K562 (cell line): Measurements from ENCODE around the gene TFE3. TPM values are rescaled to one million over a fixed set of nuclear protein-coding genes. Genes with fewer than 3 reads are reported as not detected.

ENCODE experiments used
- ADNP ChIP-seq: fragments of 200-800 bp; sonication (Bioruptor generic); IDR thresholded peaks from 2 replicates; pipeline ENCODE4 v1.6.1; 2016; ENCODE audit warnings: missing genetic modification characterization, missing compliant biosample characterization
- ARHGAP35 ChIP-seq: fragments of 450-650 bp; IDR thresholded peaks from 2 replicates; pipeline ENCODE4 v1.6.1; 2018; ENCODE audit not compliant: partially characterized antibody
- ATF7 ChIP-seq: fragments of 450-650 bp; IDR thresholded peaks from 2 replicates; pipeline ENCODE4 v1.7.1; 2014; ENCODE audit warnings: mild to moderate bottlenecking, moderate library complexity
- CCAR2 ChIP-seq: fragments of 200-400 bp; formaldehyde crosslinking; IDR thresholded peaks from 2 replicates; pipeline ENCODE4 v1.6.1; 2017; ENCODE audit warnings: mild to moderate bottlenecking, low read depth, low read length
- CHAMP1 ChIP-seq: fragments of 450-650 bp; IDR thresholded peaks from 2 replicates; pipeline ENCODE4 v1.6.1; 2016; ENCODE audit warnings: mild to moderate bottlenecking
- CREBBP ChIP-seq: IDR thresholded peaks from one replicate; pipeline ENCODE4 v1.6.1; 2012; ENCODE audit warnings: low read depth, mild to moderate bottlenecking, control low read depth, inconsistent platforms, low read length
- NR3C1 ChIP-seq: sonication (generic); formaldehyde crosslinking; IDR thresholded peaks from 2 replicates; pipeline ENCODE4 v1.8.1; 2022; ENCODE audit warnings: missing genetic modification reagents
- RFX7 ChIP-seq: fragments of 250-450 bp; sonication (Bioruptor Pico); IDR thresholded peaks from 2 replicates; pipeline ENCODE4 v1.5.1; 2021; ENCODE audit warnings: mild to moderate bottlenecking
- THRA ChIP-seq: fragments of 450-650 bp; IDR thresholded peaks from 2 replicates; pipeline ENCODE4 v1.6.1; 2017; ENCODE audit warnings: mild to moderate bottlenecking, moderate library complexity
- ZFPM2 ChIP-seq: fragments of 250-450 bp; sonication (Bioruptor Pico); IDR thresholded peaks from 2 replicates; pipeline ENCODE4 v1.5.1; 2022; ENCODE audit warnings: mild to moderate bottlenecking
- ZNF224 ChIP-seq: sonication (generic); formaldehyde crosslinking; IDR thresholded peaks from 2 replicates; pipeline ENCODE4 v1.8.0; 2022; ENCODE audit warnings: mild to moderate bottlenecking, missing genetic modification reagents
- ZNF384 ChIP-seq: IDR thresholded peaks from 2 replicates; pipeline ENCODE4 v1.6.1; 2012; ENCODE audit warnings: low read depth, low read length, improper control_type of control experiment
- ZNF41 ChIP-seq: fragments of 250-450 bp; sonication (Bioruptor Pico); conservative IDR thresholded peaks from 2 replicates; pipeline ENCODE4 v1.4.0; 2020; ENCODE audit warnings: mild to moderate bottlenecking
- polyA plus RNA-seq, 8 experiments: library from polyadenylated mRNA; depleted of rRNA in 4 of 8; stranded (reverse) in 5 of 8; unstranded in 3 of 8; fragments of >200 nt; fragmentation: Nextera tagmentation in 2 of 8; fragmentation: Illumina TruSeq in 1 of 8; extraction: Ambion mirVana in 2 of 8; extraction: Trizol in 1 of 8; gene quantifications; 2 replicates each; pipeline versions ENCODE4 v1.2.1 to v1.2.3, GENCODE V29; 2011 to 2014; ENCODE audit warnings: inconsistent platforms in 1 of 8, missing spikeins in 1 of 8
- total RNA-seq, 7 experiments: library from RNA; depleted of rRNA in 6 of 7; stranded (reverse); fragments of >200 nt in 6 of 7; fragmentation: Illumina TruSeq in 2 of 7; extraction: Trizol in 2 of 7; gene quantifications; 2 replicates each; pipeline versions ENCODE4 v1.2.1 to v1.2.3, GENCODE V29; 2011 to 2021; ENCODE audit warnings: low replicate concordance in 1 of 7
- TF ChIP-seq, protein P1 (sequence below), 2 experiments: fragments of 450-650 bp in 1 of 2; IDR thresholded peaks; 2 replicates each; pipeline ENCODE4 v1.6.1; 2011 to 2017; ENCODE audit warnings: low read depth in 2 of 2, antibody characterized with exemption in 1 of 2, borderline replicate concordance in 1 of 2, low read length in 1 of 2, mild to moderate bottlenecking in 1 of 2, mixed read lengths in 1 of 2; ENCODE audit not compliant: control insufficient read depth in 1 of 2
- TF ChIP-seq, protein P2 (sequence below): fragments of 250-450 bp; sonication (Bioruptor Pico); IDR thresholded peaks from 2 replicates; pipeline ENCODE4 v1.5.0; 2020; ENCODE audit warnings: mild to moderate bottlenecking
- TF ChIP-seq, protein P3 (sequence below): sonication (generic); formaldehyde crosslinking; IDR thresholded peaks from 2 replicates; pipeline ENCODE4 v1.9.0; 2022; ENCODE audit warnings: mild to moderate bottlenecking, missing genetic modification reagents
- TF ChIP-seq, protein P4 (sequence below): sonication (generic); formaldehyde crosslinking; IDR thresholded peaks from 2 replicates; pipeline ENCODE4 v1.8.1; 2022; ENCODE audit warnings: missing genetic modification reagents

Gene TFE3
- total and polyA plus RNA-seq, 9 of the 15 experiments (the other 6 are each of a cell fraction or from before 2014, with no cell fraction given) = 1.9 to 20.3 (median 11.9) TPM

GRCh38 chrX:49043220-49043986 lies at the start of gene TFE3 (continued):
- no peak for TF ChIP-seq ZNF384
- TF ChIP-seq THRA = no peak
- TF ChIP-seq ZNF41 (CRISPR knock-in tag) = no peak
- no peak for TF ChIP-seq ARHGAP35
- TF ChIP-seq, protein P1, sequence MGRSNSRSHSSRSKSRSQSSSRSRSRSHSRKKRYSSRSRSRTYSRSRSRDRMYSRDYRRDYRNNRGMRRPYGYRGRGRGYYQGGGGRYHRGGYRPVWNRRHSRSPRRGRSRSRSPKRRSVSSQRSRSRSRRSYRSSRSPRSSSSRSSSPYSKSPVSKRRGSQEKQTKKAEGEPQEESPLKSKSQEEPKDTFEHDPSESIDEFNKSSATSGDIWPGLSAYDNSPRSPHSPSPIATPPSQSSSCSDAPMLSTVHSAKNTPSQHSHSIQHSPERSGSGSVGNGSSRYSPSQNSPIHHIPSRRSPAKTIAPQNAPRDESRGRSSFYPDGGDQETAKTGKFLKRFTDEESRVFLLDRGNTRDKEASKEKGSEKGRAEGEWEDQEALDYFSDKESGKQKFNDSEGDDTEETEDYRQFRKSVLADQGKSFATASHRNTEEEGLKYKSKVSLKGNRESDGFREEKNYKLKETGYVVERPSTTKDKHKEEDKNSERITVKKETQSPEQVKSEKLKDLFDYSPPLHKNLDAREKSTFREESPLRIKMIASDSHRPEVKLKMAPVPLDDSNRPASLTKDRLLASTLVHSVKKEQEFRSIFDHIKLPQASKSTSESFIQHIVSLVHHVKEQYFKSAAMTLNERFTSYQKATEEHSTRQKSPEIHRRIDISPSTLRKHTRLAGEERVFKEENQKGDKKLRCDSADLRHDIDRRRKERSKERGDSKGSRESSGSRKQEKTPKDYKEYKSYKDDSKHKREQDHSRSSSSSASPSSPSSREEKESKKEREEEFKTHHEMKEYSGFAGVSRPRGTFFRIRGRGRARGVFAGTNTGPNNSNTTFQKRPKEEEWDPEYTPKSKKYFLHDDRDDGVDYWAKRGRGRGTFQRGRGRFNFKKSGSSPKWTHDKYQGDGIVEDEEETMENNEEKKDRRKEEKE (IDR thresholded peaks at IDR 0.05; ENCODE audit: borderline replicate concordance in 1 of 2, control insufficient read depth in 1 of 2, low read depth in 2 of 2, low read length in 1 of 2) = no peak
- TF ChIP-seq, protein P2, sequence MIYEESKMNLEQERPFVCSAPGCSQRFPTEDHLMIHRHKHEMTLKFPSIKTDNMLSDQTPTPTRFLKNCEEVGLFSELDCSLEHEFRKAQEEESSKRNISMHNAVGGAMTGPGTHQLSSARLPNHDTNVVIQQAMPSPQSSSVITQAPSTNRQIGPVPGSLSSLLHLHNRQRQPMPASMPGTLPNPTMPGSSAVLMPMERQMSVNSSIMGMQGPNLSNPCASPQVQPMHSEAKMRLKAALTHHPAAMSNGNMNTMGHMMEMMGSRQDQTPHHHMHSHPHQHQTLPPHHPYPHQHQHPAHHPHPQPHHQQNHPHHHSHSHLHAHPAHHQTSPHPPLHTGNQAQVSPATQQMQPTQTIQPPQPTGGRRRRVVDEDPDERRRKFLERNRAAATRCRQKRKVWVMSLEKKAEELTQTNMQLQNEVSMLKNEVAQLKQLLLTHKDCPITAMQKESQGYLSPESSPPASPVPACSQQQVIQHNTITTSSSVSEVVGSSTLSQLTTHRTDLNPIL (CRISPR knock-in tag) = no peak
- no peak for TF ChIP-seq CHAMP1
- no peak for TF ChIP-seq NR3C1 (CRISPR knock-in tag)
- no peak for TF ChIP-seq ZFPM2
- no peak for TF ChIP-seq CCAR2
- TF ChIP-seq, protein P3, sequence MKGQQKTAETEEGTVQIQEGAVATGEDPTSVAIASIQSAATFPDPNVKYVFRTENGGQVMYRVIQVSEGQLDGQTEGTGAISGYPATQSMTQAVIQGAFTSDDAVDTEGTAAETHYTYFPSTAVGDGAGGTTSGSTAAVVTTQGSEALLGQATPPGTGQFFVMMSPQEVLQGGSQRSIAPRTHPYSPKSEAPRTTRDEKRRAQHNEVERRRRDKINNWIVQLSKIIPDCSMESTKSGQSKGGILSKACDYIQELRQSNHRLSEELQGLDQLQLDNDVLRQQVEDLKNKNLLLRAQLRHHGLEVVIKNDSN (CRISPR knock-in tag) = no peak
- TF ChIP-seq ZNF224 (CRISPR knock-in tag) = no peak
- TF ChIP-seq ADNP (tag) = no peak
- no peak for TF ChIP-seq CREBBP
- TF ChIP-seq, protein P4, sequence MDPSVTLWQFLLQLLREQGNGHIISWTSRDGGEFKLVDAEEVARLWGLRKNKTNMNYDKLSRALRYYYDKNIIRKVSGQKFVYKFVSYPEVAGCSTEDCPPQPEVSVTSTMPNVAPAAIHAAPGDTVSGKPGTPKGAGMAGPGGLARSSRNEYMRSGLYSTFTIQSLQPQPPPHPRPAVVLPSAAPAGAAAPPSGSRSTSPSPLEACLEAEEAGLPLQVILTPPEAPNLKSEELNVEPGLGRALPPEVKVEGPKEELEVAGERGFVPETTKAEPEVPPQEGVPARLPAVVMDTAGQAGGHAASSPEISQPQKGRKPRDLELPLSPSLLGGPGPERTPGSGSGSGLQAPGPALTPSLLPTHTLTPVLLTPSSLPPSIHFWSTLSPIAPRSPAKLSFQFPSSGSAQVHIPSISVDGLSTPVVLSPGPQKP (CRISPR knock-in tag) = no peak
- TF ChIP-seq RFX7 (CRISPR knock-in tag) = no peak
- TF ChIP-seq ATF7 = peak; percentile 78
